ENCODE results near the gene SEMA3F. TPM values are rescaled to one million over a fixed set of nuclear protein-coding genes. Genes with fewer than 3 reads are reported as not detected.

SEMA3F gene
- total and polyA plus RNA-seq, 10 of the 15 experiments (the other 5 are each of a cell fraction or from before 2014, with no cell fraction given), result 0.08 to 0.28 (median 0.12) TPM; not detected in 6

GRCh38 chr3:50167069-50167840, 12.1 kb downstream of the SEMA3F start (continued):
- TF ChIP-seq MLLT1 (IDR thresholded peaks at IDR 0.05), result no peak
- TF ChIP-seq CUX1 (IDR thresholded peaks at IDR 0.05; ENCODE audit: insufficient replicate concordance, low read depth, low read length), result no peak
- no peak for TF ChIP-seq CHD2 (IDR thresholded peaks at IDR 0.05; ENCODE audit: borderline replicate concordance, low read depth, low read length)
- TF ChIP-seq TBL1XR1 (IDR thresholded peaks at IDR 0.05; ENCODE audit: low read depth, low read length), result no peak
- TF ChIP-seq ZNF592 (IDR thresholded peaks at IDR 0.05), result no peak
- no peak for TF ChIP-seq MYC (IDR thresholded peaks at IDR 0.05; ENCODE audit: insufficient read depth, insufficient read length, insufficient replicate concordance, low read length, severe bottlenecking)
